SK-N-MC (cell line): ENCODE data around the gene PPFIBP2.

Source experiments
- EZH2 ChIP-seq: fragments of 200-600 bp; sonication (generic); IDR thresholded peaks from one replicate; pipeline ENCODE4 v1.6.1; 2017; ENCODE audit warnings: antibody characterized with exemption
- POLR2AphosphoS5 ChIP-seq: IDR thresholded peaks from 2 replicates; pipeline ENCODE4 v1.6.1; 2012; ENCODE audit warnings: mild to moderate bottlenecking, low read depth, low read length, borderline replicate concordance

GRCh38 chr11:7564803-7565202 is 51.0 kb downstream of the PPFIBP2 start:
- no peak for TF ChIP-seq POLR2AphosphoS5
- no peak for TF ChIP-seq EZH2
